HS-27A (cell line): Measurements from ENCODE around the gene OGFR.

Source experiments
- DNase-seq: peaks from one replicate; pipeline ENCODE4 v3.0.0-alpha.2; 2012; ENCODE audit warnings: low read depth, missing footprints

Gene OGFR

DNA sequence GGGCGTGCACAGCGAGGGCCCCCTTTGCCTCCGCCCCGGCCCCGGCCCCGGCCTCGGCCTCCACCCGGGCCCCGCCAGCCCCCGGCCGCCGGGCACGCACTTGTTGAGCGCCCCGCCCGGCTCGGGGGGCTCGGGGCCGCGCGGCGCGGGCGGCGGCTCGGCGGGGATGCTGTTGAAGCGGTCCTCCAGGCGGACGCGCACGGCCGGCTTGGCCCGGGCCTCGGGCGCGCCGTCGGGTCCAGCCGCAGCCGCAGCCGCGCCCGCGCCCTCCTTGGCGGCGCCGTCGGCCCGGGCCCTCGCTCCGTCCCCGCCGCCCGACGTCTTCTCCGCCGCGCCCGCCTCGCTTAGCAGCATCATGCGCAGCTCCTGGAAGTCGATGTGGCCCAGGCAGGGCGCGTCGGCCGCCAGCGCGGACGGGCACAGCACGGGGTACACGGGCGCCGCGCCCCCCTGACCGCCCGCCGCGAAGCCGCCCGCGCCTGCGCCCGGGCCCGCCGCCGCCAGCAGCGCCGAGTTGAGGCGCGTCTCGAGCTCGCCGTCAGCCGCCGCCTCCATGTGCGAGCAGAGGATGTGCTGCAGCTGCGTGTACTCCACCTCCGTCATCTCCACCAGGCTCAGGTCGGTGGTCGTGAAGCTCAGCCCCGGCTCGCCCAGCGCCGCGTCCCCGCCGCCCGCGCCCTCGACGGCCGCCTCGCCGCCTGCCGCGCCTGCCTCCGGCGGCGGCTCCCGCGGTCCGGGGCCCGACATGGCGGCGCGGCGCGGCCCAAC is 56.5 kb downstream of the OGFR start:
- no peak for DNase-seq

DNA sequence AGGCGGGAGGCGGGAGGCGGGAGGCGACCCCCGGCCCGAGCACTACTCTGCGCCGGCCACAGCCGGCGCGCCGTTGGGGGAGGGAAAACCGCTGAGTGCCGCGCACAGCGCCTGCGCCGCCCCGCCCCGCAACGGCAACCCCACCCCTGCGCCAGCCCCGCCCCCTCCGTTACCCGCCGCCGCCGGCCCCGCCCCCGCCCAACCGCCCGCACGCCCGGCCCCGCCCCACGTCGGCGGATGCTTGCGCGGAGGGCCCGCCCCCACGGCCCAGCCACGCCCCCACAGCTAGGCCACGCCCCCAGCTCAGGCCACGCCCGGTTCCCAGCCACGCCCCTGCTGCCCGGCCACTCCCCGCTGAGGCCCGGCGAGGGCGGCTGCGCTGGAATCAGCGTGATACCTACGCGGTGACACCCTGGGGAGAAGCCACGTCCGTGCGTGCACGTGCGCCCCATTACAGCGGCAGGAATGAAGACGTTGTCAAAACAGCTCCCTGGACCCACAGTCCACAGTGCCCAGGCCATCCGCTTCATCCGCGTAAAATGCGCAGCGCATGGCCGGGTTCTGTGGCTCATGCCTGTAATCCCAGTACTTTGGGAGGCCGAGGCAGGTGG is 57.2 kb downstream of the OGFR start, which contains the start of gene TCFL5:
Gene TCFL5 (minus strand): TSS at position 97 of the 611 bp plus-strand sequence. CDS start 152 bp downstream, outside the sequence.
- no peak for DNase-seq
